ENCODE data around the gene UPP1.

Gene UPP1

GRCh38 chr7:48148311-48148710, 59.2 kb downstream of the UPP1 start:
- POLR2A ChIA-PET, result no interaction called here
- CTCF ChIA-PET, result interaction anchor here (0.6 to 1.7 kb wide), 3 partner anchors 11 to 1570 kb away, joined by 3 to 6 read pairs (median 3); no protein-coding TSS in a partner anchor
- no peak for DNase-seq
- no peak overlapping the region for H3K4me3 ChIP-seq (ENCODE audit: control insufficient read depth in 1 of 7, extremely low read depth in 1 of 7, insufficient read depth in 4 of 7, low read depth in 2 of 7, low read length in 6 of 7)
- H3K36me3 ChIP-seq (ENCODE audit: control insufficient read depth in 4 of 4, insufficient read depth in 4 of 4, low read length in 3 of 4), result no peaks in the 10 kb centered on the region
- no peaks in the 10 kb centered on the region for H3K27me3 ChIP-seq (replicated peaks in 2 of 5; ENCODE audit: control insufficient read depth in 4 of 5, insufficient read depth in 5 of 5, low read length in 4 of 5)
- peaks cover 0 to 2% (median 0%) of the 10 kb centered on the region in 5 experiments for H3K9me3 ChIP-seq (ENCODE audit: control extremely low read depth in 1 of 5, control insufficient read depth in 4 of 5, insufficient read depth in 2 of 5, low read depth in 1 of 5, low read length in 4 of 5)
- 100% methylated on average over 1 of the region's 2 CpGs for WGBS (ENCODE audit: insufficient coverage)
- no peak overlapping the region for H3K27ac ChIP-seq (ENCODE audit: insufficient read depth in 1 of 2, low read depth in 1 of 2, low read length in 2 of 2, poor library complexity in 1 of 2, severe bottlenecking in 2 of 2)
- no peaks in the 10 kb centered on the region for H3K4me1 ChIP-seq (ENCODE audit: control extremely low read depth in 1 of 4, control insufficient read depth in 4 of 4, insufficient read depth in 4 of 4, low read length in 3 of 4)

- Histone ChIP-seq H3K4me1 (ENCODE audit: control extremely low read depth in 1 of 4, control insufficient read depth in 4 of 4, insufficient read depth in 4 of 4, low read length in 3 of 4) (no peaks in the 10 kb centered on the region), H3K4me3 (ENCODE audit: control insufficient read depth in 1 of 7, extremely low read depth in 1 of 7, insufficient read depth in 4 of 7, low read depth in 2 of 7, low read length in 6 of 7) (no peak overlapping the region), H3K36me3 (ENCODE audit: control insufficient read depth in 4 of 4, insufficient read depth in 4 of 4, low read length in 3 of 4) (no peaks in the 10 kb centered on the region), H3K27me3 (replicated peaks in 2 of 5; ENCODE audit: control insufficient read depth in 4 of 5, insufficient read depth in 5 of 5, low read length in 4 of 5) (no peaks in the 10 kb centered on the region), H3K27ac (ENCODE audit: insufficient read depth in 1 of 2, low read depth in 1 of 2, low read length in 2 of 2, poor library complexity in 1 of 2, severe bottlenecking in 2 of 2) (no peak overlapping the region), H3K9me3 (ENCODE audit: control extremely low read depth in 1 of 5, control insufficient read depth in 4 of 5, insufficient read depth in 2 of 5, low read depth in 1 of 5, low read length in 4 of 5) (peaks cover 0 to under 1% (median 0%) of the 10 kb centered on the region in 5 experiments)
- ChIA-PET CTCF (interaction anchor here (1.5 kb wide), 1 partner anchor 8 kb away, joined by 4 read pairs; no protein-coding TSS in a partner anchor), POLR2A (no interaction called here)
- DNase-seq, result no peak
These were observed 60.0 kb downstream of the UPP1 start for GRCh38 chr7:48149058-48149457.

- WGBS (ENCODE audit: insufficient coverage), result 75% methylated on average over 3 of the region's 3 CpGs
- no peak overlapping the region for H3K4me3 ChIP-seq (ENCODE audit: control insufficient read depth in 1 of 7, extremely low read depth in 1 of 7, insufficient read depth in 4 of 7, low read depth in 2 of 7, low read length in 6 of 7)
- CTCF ChIA-PET, result interaction anchor here (0.9 to 1.5 kb wide), 2 partner anchors 9 to 130 kb away, joined by 3 to 4 read pairs; no protein-coding TSS in a partner anchor
These were observed 61.0 kb downstream of the UPP1 start for GRCh38 chr7:48150086-48150485.

GRCh38 chr7:48154792-48155413, 65.8 kb downstream of the UPP1 start:
- POLR2A ChIA-PET, result interaction anchor here (0.8 kb wide), 1 partner anchor 44 kb away, joined by 3 read pairs; no protein-coding TSS in a partner anchor
- DNase-seq, result peak in 1 of 3 donors; percentile 10

More at GRCh38 chr7:48150086-48150485, 61.0 kb downstream of the UPP1 start:
- H3K27ac ChIP-seq (ENCODE audit: insufficient read depth in 1 of 2, low read depth in 1 of 2, low read length in 2 of 2, poor library complexity in 1 of 2, severe bottlenecking in 2 of 2), result no peak overlapping the region
- peaks cover 0 to 8% (median 2%) of the 10 kb centered on the region in 5 experiments for H3K9me3 ChIP-seq (ENCODE audit: control extremely low read depth in 1 of 5, control insufficient read depth in 4 of 5, insufficient read depth in 2 of 5, low read depth in 1 of 5, low read length in 4 of 5)
- H3K27me3 ChIP-seq (replicated peaks in 2 of 5; ENCODE audit: control insufficient read depth in 4 of 5, insufficient read depth in 5 of 5, low read length in 4 of 5), result no peaks in the 10 kb centered on the region
- H3K4me1 ChIP-seq (ENCODE audit: control extremely low read depth in 1 of 4, control insufficient read depth in 4 of 4, insufficient read depth in 4 of 4, low read length in 3 of 4), result no peaks in the 10 kb centered on the region
- POLR2A ChIA-PET, result no interaction called here
- H3K36me3 ChIP-seq (ENCODE audit: control insufficient read depth in 4 of 4, insufficient read depth in 4 of 4, low read length in 3 of 4), result no peaks in the 10 kb centered on the region
- no peak for DNase-seq

More at GRCh38 chr7:48154792-48155413, 65.8 kb downstream of the UPP1 start:
- Histone ChIP-seq H3K9me3 (ENCODE audit: control extremely low read depth in 1 of 5, control insufficient read depth in 4 of 5, insufficient read depth in 2 of 5, low read depth in 1 of 5, low read length in 4 of 5) (peaks cover 0 to 14% (median 2%) of the 10 kb centered on the region in 5 experiments), H3K27me3 (replicated peaks in 2 of 5; ENCODE audit: control insufficient read depth in 4 of 5, insufficient read depth in 5 of 5, low read length in 4 of 5) (no peaks in the 10 kb centered on the region), H3K36me3 (ENCODE audit: control insufficient read depth in 4 of 4, insufficient read depth in 4 of 4, low read length in 3 of 4) (no peaks in the 10 kb centered on the region), H3K4me1 (ENCODE audit: control extremely low read depth in 1 of 4, control insufficient read depth in 4 of 4, insufficient read depth in 4 of 4, low read length in 3 of 4) (no peaks in the 10 kb centered on the region), H3K4me3 (ENCODE audit: control insufficient read depth in 1 of 7, extremely low read depth in 1 of 7, insufficient read depth in 4 of 7, low read depth in 2 of 7, low read length in 6 of 7) (no peak overlapping the region), H3K27ac (ENCODE audit: insufficient read depth in 1 of 2, low read depth in 1 of 2, low read length in 2 of 2, poor library complexity in 1 of 2, severe bottlenecking in 2 of 2) (no peak overlapping the region)
- CTCF ChIA-PET, result interaction anchor here (0.6 to 1.2 kb wide), 4 partner anchors 14 to 500 kb away, joined by 3 to 5 read pairs (median 4); no protein-coding TSS in a partner anchor
- 94% methylated on average over 5 of the region's 8 CpGs for WGBS (ENCODE audit: insufficient coverage)
